Endothelial cell of umbilical vein (primary cell): ENCODE results near the gene KCNJ4. TPM values are rescaled to one million over a fixed set of nuclear protein-coding genes. Genes with fewer than 3 reads are reported as not detected.

Experiments
- BruUV-seq: library from RNA; stranded (reverse); fragments of 400-500 nt; replicated peaks from 2 replicates; lab custom pipeline; 2021; lab: Mats Ljungman, UMichigan
- CTCF ChIA-PET: fragments of 300-600, 350-600 bp; sonication (Branson Sonifier 250); formaldehyde crosslinking; loops from one replicate; lab custom pipeline; 2021; ENCODE audit warnings: antibody characterized with exemption, inconsistent platforms; lab: Charles Lee
- POLR2A ChIA-PET: fragments of 300-600, 350-600 bp; sonication (Branson Sonifier 250); formaldehyde crosslinking; loops from one replicate; lab custom pipeline; 2021; ENCODE audit warnings: antibody characterized with exemption, inconsistent platforms; lab: Charles Lee
- DNase-seq: peaks from one replicate; pipeline ENCODE4 v3.0.0-alpha.2; 2011; ENCODE audit warnings: low read depth, low spot score
- FAIRE-seq: peaks from 2 replicates; lab custom pipeline; 2011; peaks lifted over from hg19 to GRCh38; lab: Jason Lieb, UNC
- H2AFZ ChIP-seq: 2 replicates; pipeline ENCODE4 v1.6.0; 2012; ENCODE audit warnings: low read depth, low read length, control low read depth, inconsistent platforms
- H3K27ac ChIP-seq: 2 replicates; pipeline ENCODE4 v1.5.1; 2011; ENCODE audit warnings: low read depth, mild to moderate bottlenecking, control low read depth, low read length, moderate library complexity; ENCODE audit not compliant: insufficient read depth
- H3K27me3 ChIP-seq, 2 experiments: 2 replicates each; pipeline versions ENCODE4 v1.6.0 to v1.6.1; 2011; ENCODE audit warnings: low read length in 2 of 2, mixed read lengths in 1 of 2; ENCODE audit not compliant: control insufficient read depth in 2 of 2, insufficient read depth in 2 of 2
- H3K36me3 ChIP-seq, 2 experiments: 2 replicates in 1 of 2; 3 replicates in 1 of 2; pipeline ENCODE4 v1.5.1; 2011; ENCODE audit warnings: low read length in 2 of 2, mild to moderate bottlenecking in 1 of 2, moderate library complexity in 1 of 2; ENCODE audit not compliant: control insufficient read depth in 2 of 2, insufficient read depth in 2 of 2; ENCODE audit errors: extremely low read depth in 1 of 2
- H3K4me1 ChIP-seq: 3 replicates; pipeline ENCODE4 v1.5.1; 2011; ENCODE audit warnings: mild to moderate bottlenecking, low read length; ENCODE audit not compliant: control insufficient read depth, insufficient read depth; ENCODE audit errors: extremely low read depth
- H3K4me2 ChIP-seq: 2 replicates; pipeline ENCODE4 v1.6.1; 2011; ENCODE audit warnings: low read length, control low read depth, mixed read lengths; ENCODE audit not compliant: insufficient read depth
- H3K4me3 ChIP-seq, 3 experiments: fragments of 200-600 bp in 1 of 3; sonication (generic), shearing (Covaris generic) in 1 of 3; replicated peaks in 1 of 3; 2 replicates each; pipeline ENCODE4 v1.5.1; 2011 to 2016; ENCODE audit warnings: control low read depth in 3 of 3, low read length in 3 of 3, mild to moderate bottlenecking in 2 of 3, inconsistent platforms in 1 of 3, low read depth in 1 of 3, moderate library complexity in 1 of 3; ENCODE audit not compliant: insufficient read depth in 1 of 3
- H3K79me2 ChIP-seq: 2 replicates; pipeline ENCODE4 v1.6.0; 2012; ENCODE audit warnings: low read length, inconsistent platforms; ENCODE audit not compliant: control insufficient read depth, insufficient read depth
- H3K9ac ChIP-seq: replicated peaks from 2 replicates; pipeline ENCODE3; 2011; ENCODE audit warnings: low read length, control low read depth; ENCODE audit not compliant: insufficient read depth; ENCODE audit errors: extremely low read depth
- H3K9me1 ChIP-seq: replicated peaks from 3 replicates; pipeline ENCODE4 v1.6.0; 2011; ENCODE audit warnings: mild to moderate bottlenecking, low read length; ENCODE audit not compliant: control insufficient read depth, insufficient read depth; ENCODE audit errors: extremely low read depth
- H3K9me3 ChIP-seq: replicated peaks from 2 replicates; pipeline ENCODE4 v1.5.1; 2012; ENCODE audit warnings: low read length, inconsistent platforms; ENCODE audit not compliant: control insufficient read depth, insufficient read depth
- H4K20me1 ChIP-seq: replicated peaks from 2 replicates; pipeline ENCODE3; 2011; ENCODE audit warnings: mild to moderate bottlenecking, low read length; ENCODE audit not compliant: control insufficient read depth, insufficient read depth; ENCODE audit errors: extremely low read depth
- EZH2 ChIP-seq: IDR thresholded peaks from 2 replicates; pipeline ENCODE4 v1.6.1; 2012; ENCODE audit warnings: borderline replicate concordance, low read depth, mild to moderate bottlenecking, moderate library complexity, low read length, inconsistent platforms; ENCODE audit not compliant: severe bottlenecking
- FOS ChIP-seq: IDR thresholded peaks from 2 replicates; pipeline ENCODE4 v1.6.1; 2011; ENCODE audit warnings: mild to moderate bottlenecking, low read length, moderate library complexity, borderline replicate concordance; ENCODE audit not compliant: insufficient read depth
- GATA2 ChIP-seq: IDR thresholded peaks from 2 replicates; pipeline ENCODE4 v1.7.0; 2011; ENCODE audit warnings: low read depth, mild to moderate bottlenecking, moderate library complexity, mixed read lengths, low read length; ENCODE audit not compliant: insufficient read length, insufficient read depth
- JUN ChIP-seq: IDR thresholded peaks from 2 replicates; pipeline ENCODE4 v1.6.1; 2011; ENCODE audit warnings: borderline replicate concordance, low read depth; ENCODE audit not compliant: insufficient read length, insufficient read depth
- POLR2A ChIP-seq: IDR thresholded peaks from 2 replicates; pipeline ENCODE4 v1.6.1; 2012; ENCODE audit warnings: low read depth, mild to moderate bottlenecking, control low read depth, low read length
- dilution Hi-C: fragments of 300-500 bp; cut with MboI; formaldehyde crosslinking; loops from one replicate; pipeline ENCODE4 v1.15.0; 2019; ENCODE audit warnings: low sequenced_read_pairs; ENCODE audit not compliant: extremely low pct_ligation_motif_present
- intact Hi-C: fragments of 100-400 bp; cut with micrococcal nuclease; formaldehyde crosslinking; loops from one replicate; pipeline ENCODE4 v1.10.0; 2022
- polyA plus RNA-seq, 4 experiments: library from polyadenylated mRNA; depleted of rRNA in 3 of 4; stranded (reverse) in 3 of 4; unstranded in 1 of 4; fragments of >200 nt; gene quantifications; 2 replicates each; pipeline versions ENCODE4 v1.2.1 to v1.2.3, GENCODE V29; 2011 to 2012; ENCODE audit warnings: missing spikeins in 1 of 4
- total RNA-seq: library from RNA; stranded (reverse); gene quantifications from 2 replicates; pipeline ENCODE4 v1.2.3, GENCODE V29; 2021
- TF ChIP-seq, protein P1 (sequence below), 2 donors: IDR thresholded peaks; 1 replicate in 1 of 2; 2 replicates in 1 of 2; pipeline ENCODE4 v1.5.1; 2011; ENCODE audit warnings: low read length in 2 of 2, mild to moderate bottlenecking in 2 of 2, moderate library complexity in 2 of 2, control low read depth in 1 of 2, inconsistent platforms in 1 of 2, low read depth in 1 of 2; ENCODE audit not compliant: insufficient read depth in 1 of 2; ENCODE audit errors: extremely low read depth in 1 of 2

KCNJ4 gene
- total and polyA plus RNA-seq, 2 donors (not counting 3 experiments of a cell fraction or from before 2014, with no cell fraction given) = not detected

DNA sequence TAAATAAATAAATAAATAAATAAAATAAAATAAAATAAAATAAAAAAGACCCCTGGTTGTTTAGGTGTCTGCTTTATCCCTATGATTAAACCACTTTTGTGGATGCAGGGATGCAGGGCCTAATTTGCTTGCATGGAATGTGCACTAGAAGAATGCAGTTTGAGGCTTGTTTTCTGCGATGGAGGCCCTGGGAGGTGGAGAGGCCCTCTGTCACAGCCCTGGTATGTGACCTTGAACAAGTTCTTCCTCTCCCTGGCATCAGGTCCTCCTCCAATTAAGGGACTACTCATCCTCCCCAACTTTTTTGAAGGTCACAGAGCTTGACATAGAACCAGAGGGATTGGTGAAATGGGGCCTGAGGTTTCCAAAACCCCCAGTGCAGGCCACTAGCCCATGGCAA, 22.7 kb downstream of the KCNJ4 start:
- no peaks in the 10 kb centered on the region for H3K27me3 ChIP-seq
- DNase-seq = no peak
- H3K9me3 ChIP-seq = no peaks in the 10 kb centered on the region
- ChIA-PET CTCF (no interaction called here), POLR2A (no interaction called here)
- FAIRE-seq = no peak
- no peak overlapping the region for H3K4me2 ChIP-seq
- no peaks in the 10 kb centered on the region for H3K36me3 ChIP-seq
- no peaks in the 10 kb centered on the region for H4K20me1 ChIP-seq
- H3K27ac ChIP-seq = no peak overlapping the region
- no peaks in the 10 kb centered on the region for H3K4me1 ChIP-seq
- H2AFZ ChIP-seq = no peak overlapping the region
- no peaks in the 10 kb centered on the region for H3K9me1 ChIP-seq
- no TSS peak for BruUV-seq
- dilution Hi-C loops (no loop called here), intact Hi-C loops (no loop called here)
- no peaks in the 10 kb centered on the region for H3K79me2 ChIP-seq
- no peak overlapping the region for H3K4me3 ChIP-seq
- H3K9ac ChIP-seq = no peak overlapping the region
- TF ChIP-seq, protein P1, sequence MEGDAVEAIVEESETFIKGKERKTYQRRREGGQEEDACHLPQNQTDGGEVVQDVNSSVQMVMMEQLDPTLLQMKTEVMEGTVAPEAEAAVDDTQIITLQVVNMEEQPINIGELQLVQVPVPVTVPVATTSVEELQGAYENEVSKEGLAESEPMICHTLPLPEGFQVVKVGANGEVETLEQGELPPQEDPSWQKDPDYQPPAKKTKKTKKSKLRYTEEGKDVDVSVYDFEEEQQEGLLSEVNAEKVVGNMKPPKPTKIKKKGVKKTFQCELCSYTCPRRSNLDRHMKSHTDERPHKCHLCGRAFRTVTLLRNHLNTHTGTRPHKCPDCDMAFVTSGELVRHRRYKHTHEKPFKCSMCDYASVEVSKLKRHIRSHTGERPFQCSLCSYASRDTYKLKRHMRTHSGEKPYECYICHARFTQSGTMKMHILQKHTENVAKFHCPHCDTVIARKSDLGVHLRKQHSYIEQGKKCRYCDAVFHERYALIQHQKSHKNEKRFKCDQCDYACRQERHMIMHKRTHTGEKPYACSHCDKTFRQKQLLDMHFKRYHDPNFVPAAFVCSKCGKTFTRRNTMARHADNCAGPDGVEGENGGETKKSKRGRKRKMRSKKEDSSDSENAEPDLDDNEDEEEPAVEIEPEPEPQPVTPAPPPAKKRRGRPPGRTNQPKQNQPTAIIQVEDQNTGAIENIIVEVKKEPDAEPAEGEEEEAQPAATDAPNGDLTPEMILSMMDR (IDR thresholded peaks at IDR 0.05; ENCODE audit: extremely low read depth in 1 of 2, insufficient read depth in 1 of 2, low read depth in 1 of 2, low read length in 2 of 2) = no peak
- TF ChIP-seq JUN (no peak), GATA2 (no peak), POLR2A (no peak), EZH2 (no peak), FOS (no peak)
